SK-N-SH (cell line): ENCODE data around the gene CBFA2T3. TPM values are rescaled to one million over a fixed set of nuclear protein-coding genes. Genes with fewer than 3 reads are reported as not detected.

Experiments used
- CTCF ChIA-PET: fragments of 300-600, 350-600 bp; formaldehyde crosslinking; extraction: SDS; loops from one replicate; lab custom pipeline; 2021; lab: Yijun Ruan, JAX
- POLR2A ChIA-PET: fragments of 350-600 bp; sonication (Branson Sonifier 250); formaldehyde crosslinking; extraction: SDS; loops from one replicate; lab custom pipeline; 2020; ENCODE audit warnings: antibody characterized with exemption, inconsistent platforms; lab: Yijun Ruan, JAX
- DNase-seq: peaks from one replicate; pipeline ENCODE4 v3.0.0; 2012
- H2AFZ ChIP-seq: fragments of 200-600 bp; sonication (generic); 2 replicates; pipeline ENCODE4 v1.8.1; 2016; ENCODE audit warnings: antibody characterized with exemption, mild to moderate bottlenecking, low read depth
- H3F3A ChIP-seq: fragments of 200-600 bp; sonication (generic); replicated peaks from 2 replicates; pipeline ENCODE3; 2016; ENCODE audit warnings: antibody characterized with exemption, mild to moderate bottlenecking; ENCODE audit not compliant: insufficient read depth
- H3K27ac ChIP-seq, 2 experiments: fragments of 200-500 bp in 1 of 2; fragments of 200-600 bp in 1 of 2; sonication (Bioruptor generic) in 1 of 2; sonication (generic), shearing (Covaris generic) in 1 of 2; 2 replicates each; pipeline versions ENCODE4 v1.5.1 to v1.6.1; 2014 to 2016; ENCODE audit warnings: low read depth in 2 of 2, inconsistent platforms in 1 of 2, low read length in 1 of 2, mild to moderate bottlenecking in 1 of 2, mixed read lengths in 1 of 2
- H3K27me3 ChIP-seq: fragments of 200-600 bp; sonication (generic), shearing (Covaris generic); 2 replicates; pipeline ENCODE4 v1.6.1; 2016; ENCODE audit warnings: mixed run types; ENCODE audit not compliant: insufficient read depth
- H3K36me3 ChIP-seq, 2 experiments: fragments of 200-500 bp in 1 of 2; fragments of 200-600 bp in 1 of 2; sonication (Bioruptor generic) in 1 of 2; sonication (generic) in 1 of 2; replicated peaks in 1 of 2; 2 replicates each; pipeline versions ENCODE3 to v1.5.1; 2014 to 2016; ENCODE audit warnings: low read length in 1 of 2, mild to moderate bottlenecking in 1 of 2; ENCODE audit not compliant: insufficient read depth in 2 of 2, control insufficient read depth in 1 of 2
- H3K4me1 ChIP-seq, 2 experiments: fragments of 200-500 bp in 1 of 2; fragments of 200-600 bp in 1 of 2; sonication (Bioruptor generic) in 1 of 2; sonication (generic), shearing (Covaris generic) in 1 of 2; 2 replicates each; pipeline versions ENCODE4 v1.5.1 to v1.6.1; 2014 to 2016; ENCODE audit warnings: low read depth in 1 of 2, low read length in 1 of 2, mixed run types in 1 of 2; ENCODE audit not compliant: insufficient read depth in 2 of 2, control insufficient read depth in 1 of 2
- H3K4me2 ChIP-seq: fragments of 200-600 bp; sonication (generic), shearing (Covaris generic); 2 replicates; pipeline ENCODE4 v1.6.1; 2017; ENCODE audit warnings: mixed run types
- H3K4me3 ChIP-seq, 2 experiments: fragments of 200-500 bp in 1 of 2; fragments of 200-600 bp in 1 of 2; sonication (Bioruptor generic) in 1 of 2; sonication (generic), shearing (Covaris generic) in 1 of 2; 2 replicates each; pipeline versions ENCODE4 v1.5.1 to v1.8.1; 2014 to 2016; ENCODE audit warnings: low read depth in 2 of 2, inconsistent platforms in 1 of 2, low read length in 1 of 2, mild to moderate bottlenecking in 1 of 2, mixed read lengths in 1 of 2, moderate library complexity in 1 of 2
- H3K79me2 ChIP-seq: fragments of 200-600 bp; sonication (generic); 2 replicates; pipeline ENCODE4 v1.8.1; 2017; ENCODE audit warnings: mild to moderate bottlenecking; ENCODE audit not compliant: insufficient read depth
- H3K9ac ChIP-seq: fragments of 200-600 bp; sonication (generic); 2 replicates; pipeline ENCODE4 v1.6.1; 2017; ENCODE audit warnings: mixed run types
- H3K9me2 ChIP-seq: fragments of 200-600 bp; sonication (generic); 2 replicates; pipeline ENCODE4 v1.6.1; 2017; ENCODE audit warnings: mixed run types
- H3K9me3 ChIP-seq: fragments of 200-600 bp; sonication (generic); 2 replicates; pipeline ENCODE4 v1.6.1; 2017; ENCODE audit warnings: mixed run types, mild to moderate bottlenecking, moderate library complexity
- H4K20me1 ChIP-seq: fragments of 200-600 bp; sonication (generic); 2 replicates; pipeline ENCODE4 v1.6.1; 2017; ENCODE audit warnings: mild to moderate bottlenecking, mixed run types; ENCODE audit not compliant: insufficient read depth
- ELF1 ChIP-seq: IDR thresholded peaks from 2 replicates; pipeline ENCODE4 v1.4.0; 2012
- EP300 ChIP-seq, 2 experiments: IDR thresholded peaks; 2 replicates each; pipeline versions ENCODE4 v1.4.0 to v1.6.1; 2012; ENCODE audit warnings: borderline replicate concordance in 1 of 2, low read depth in 1 of 2, low read length in 1 of 2
- FOSL2 ChIP-seq: IDR thresholded peaks from 2 replicates; pipeline ENCODE4 v1.4.0; 2012; ENCODE audit warnings: low read depth, mild to moderate bottlenecking, moderate library complexity, borderline replicate concordance
- FOXJ3 ChIP-seq: sonication (generic); formaldehyde crosslinking; IDR thresholded peaks from 2 replicates; pipeline ENCODE4 v1.5.1; 2020; ENCODE audit warnings: mild to moderate bottlenecking, missing genetic modification reagents
- FOXM1 ChIP-seq: IDR thresholded peaks from 2 replicates; pipeline ENCODE4 v1.4.0; 2012; ENCODE audit warnings: low read depth, mild to moderate bottlenecking
- GABPA ChIP-seq: IDR thresholded peaks from 2 replicates; pipeline ENCODE4 v1.4.0; 2012; ENCODE audit warnings: low read depth, mild to moderate bottlenecking
- MEF2A ChIP-seq: IDR thresholded peaks from 2 replicates; pipeline ENCODE4 v1.4.0; 2012; ENCODE audit warnings: low read depth, borderline replicate concordance
- NRF1 ChIP-seq: IDR thresholded peaks from 2 replicates; pipeline ENCODE4 v1.6.1; 2012; ENCODE audit warnings: low read depth, mild to moderate bottlenecking, low read length
- POLR2AphosphoS5 ChIP-seq: IDR thresholded peaks from 2 replicates; pipeline ENCODE4 v1.6.1; 2012; ENCODE audit warnings: low read depth, low read length
- TAF1 ChIP-seq: IDR thresholded peaks from 2 replicates; pipeline ENCODE4 v1.6.1; 2012; ENCODE audit warnings: low read depth, mild to moderate bottlenecking, low read length, moderate library complexity, borderline replicate concordance
- TEAD4 ChIP-seq: IDR thresholded peaks from 2 replicates; pipeline ENCODE4 v1.4.0; 2012; ENCODE audit warnings: mild to moderate bottlenecking, borderline replicate concordance; ENCODE audit not compliant: insufficient read depth
- USF1 ChIP-seq: IDR thresholded peaks from 2 replicates; pipeline ENCODE4 v1.4.0; 2012; ENCODE audit warnings: low read depth, borderline replicate concordance
- USF2 ChIP-seq: fragments of 150-350 bp; IDR thresholded peaks from 2 replicates; pipeline ENCODE4 v1.6.1; 2017; ENCODE audit warnings: antibody characterized with exemption, low read length, low read depth, borderline replicate concordance
- ZBTB33 ChIP-seq: IDR thresholded peaks from 2 replicates; pipeline ENCODE4 v1.4.0; 2012; ENCODE audit warnings: low read depth, borderline replicate concordance
- WGBS: methylation state at CpG from one replicate; pipeline ENCODE4 v1.1.6; 2017; ENCODE audit warnings: low lambda C conversion rate; 5-methylcytosine and 5-hydroxymethylcytosine counted together
- polyA plus RNA-seq, 3 experiments: library from polyadenylated mRNA; depleted of rRNA; stranded (reverse); fragments of >200 nt; gene quantifications; 2 replicates each; pipeline ENCODE4 v1.2.3, GENCODE V29; 2012
- TF ChIP-seq, protein P1 (sequence below): fragments of 200-600 bp; sonication (generic); IDR thresholded peaks from 2 replicates; pipeline ENCODE4 v1.6.1; 2017; ENCODE audit warnings: antibody characterized with exemption, mild to moderate bottlenecking, moderate library complexity

Gene CBFA2T3
- polyA plus RNA-seq, 1 of the 3 experiments (the other 2 are of a cell fraction), result not detected

DNA sequence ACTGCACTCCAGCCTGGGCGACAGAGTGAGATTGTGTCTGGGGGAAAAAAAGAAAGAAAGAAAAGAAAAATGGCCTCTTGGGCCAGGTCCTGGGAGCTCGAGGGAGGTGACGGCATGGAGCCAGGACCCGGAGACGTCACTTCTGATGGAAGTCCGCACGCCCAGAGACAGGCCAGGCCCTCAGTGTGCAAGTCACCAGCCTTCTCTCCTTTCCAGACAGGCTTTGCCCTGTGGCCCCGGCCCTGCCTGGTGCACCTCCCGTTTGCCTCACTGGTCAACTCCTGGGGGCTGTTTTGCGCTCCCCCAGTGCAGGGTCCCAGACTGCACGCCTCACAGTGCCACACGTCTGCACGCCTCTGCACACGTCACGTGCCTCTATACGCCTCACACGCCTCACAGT lies 44.1 kb downstream of the CBFA2T3 start:
- no peak for TF ChIP-seq ELF1
- no peak for TF ChIP-seq POLR2AphosphoS5
- TF ChIP-seq ZBTB33, result no peak
- TF ChIP-seq FOXM1, result no peak
- TF ChIP-seq MEF2A, result no peak
- Histone ChIP-seq H4K20me1 (0 out of 2 replicates have a peak, but pooled peaks cover 4% of the 10 kb centered on the region), H3K9me2 (no peaks in the 10 kb centered on the region), H3K79me2 (no peaks in the 10 kb centered on the region), H2AFZ (no peak overlapping the region), H3F3A (no peaks in the 10 kb centered on the region), H3K4me1 (peaks cover 0 to 2% of the 10 kb centered on the region in 2 experiments; a peak in 1 of 4 replicates), H3K27me3 (peaks cover 83% of the 10 kb centered on the region), H3K9me3 (no peaks in the 10 kb centered on the region), H3K27ac (no peak overlapping the region), H3K4me3 (no peak overlapping the region), H3K4me2 (no peak overlapping the region), H3K9ac (no peak overlapping the region), H3K36me3 (no peaks in the 10 kb centered on the region)
- ChIA-PET POLR2A (no interaction called here), CTCF (interaction anchor here (0.6 to 1.5 kb wide), 3 partner anchors 8 to 234 kb away, joined by 3 to 5 read pairs (median 4); no protein-coding TSS in a partner anchor)
- 16% methylated on average over 8 of the region's 17 CpGs for WGBS
- DNase-seq, result no peak

- Histone ChIP-seq H3K27me3 (peaks cover 83% of the 10 kb centered on the region), H4K20me1 (0 out of 2 replicates have a peak, but pooled peaks cover under 1% of the 10 kb centered on the region), H3K4me1 (no peaks in the 10 kb centered on the region; a peak in 1 of 4 replicates), H3K79me2 (no peaks in the 10 kb centered on the region), H3K4me2 (no peak overlapping the region), H3K27ac (no peak overlapping the region), H3K9ac (no peak overlapping the region), H3K9me3 (no peaks in the 10 kb centered on the region), H3K9me2 (no peaks in the 10 kb centered on the region), H3K4me3 (no peak overlapping the region)
- DNase-seq, result no peak
- WGBS, result 18% methylated on average over 12 of the region's 21 CpGs
- POLR2A ChIA-PET, result interaction anchor here (0.6 kb wide), 1 partner anchor 121 kb away, joined by 3 read pairs; no protein-coding TSS in a partner anchor
- CTCF ChIA-PET, result interaction anchor here (0.6 to 1.5 kb wide), 2 partner anchors 9 to 235 kb away, joined by 3 to 5 read pairs; no protein-coding TSS in a partner anchor
- no peak for TF ChIP-seq USF1
- TF ChIP-seq, all 33 proteins: peak for 0
- H3F3A ChIP-seq, result no peaks in the 10 kb centered on the region
- no peaks in the 10 kb centered on the region for H3K36me3 ChIP-seq
- H2AFZ ChIP-seq, result no peak overlapping the region
Observed at GRCh38 chr16:88931936-88932335, 45.1 kb downstream of the CBFA2T3 start.

DNA sequence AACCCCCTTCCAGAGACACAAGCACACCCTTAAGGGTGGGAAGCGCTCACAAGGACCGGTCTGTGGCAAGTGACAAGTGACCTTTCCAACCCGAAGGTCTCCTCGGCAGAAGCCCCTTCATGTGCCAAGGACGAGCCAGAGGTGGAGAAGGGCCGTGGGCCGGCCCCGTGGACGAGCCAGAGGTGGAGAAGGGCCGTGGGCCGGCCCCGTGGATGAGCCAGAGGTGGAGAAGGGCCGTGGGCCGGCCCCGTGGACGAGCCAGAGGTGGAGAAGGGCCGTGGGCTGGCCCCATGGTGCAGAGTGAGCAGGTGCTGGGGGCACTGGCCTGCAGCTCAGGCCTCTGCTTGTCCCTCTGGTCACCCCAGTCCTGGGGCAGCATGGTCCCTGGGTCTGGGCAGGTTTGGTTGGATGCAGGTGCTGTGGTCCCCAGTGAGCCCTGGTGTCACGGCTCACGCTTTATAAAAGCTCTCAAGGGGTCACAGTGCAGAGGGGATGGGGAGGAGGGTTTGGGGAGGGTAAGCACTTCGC lies 45.6 kb downstream of the CBFA2T3 start:
- no peaks in the 10 kb centered on the region for H3K9me3 ChIP-seq
- no peak overlapping the region for H3K9ac ChIP-seq
- ChIA-PET POLR2A (no interaction called here), CTCF (no interaction called here)
- WGBS, result 13% methylated on average over 12 of the region's 20 CpGs
- no peak overlapping the region for H3K4me3 ChIP-seq
- H3K4me2 ChIP-seq, result no peak overlapping the region
- H3K27ac ChIP-seq, result no peak overlapping the region
- H3F3A ChIP-seq, result no peaks in the 10 kb centered on the region
- no peaks in the 10 kb centered on the region; a peak in 1 of 4 replicates for H3K4me1 ChIP-seq
- no peaks in the 10 kb centered on the region for H3K79me2 ChIP-seq
- H4K20me1 ChIP-seq, result no peaks in the 10 kb centered on the region
- no peak for TF ChIP-seq USF2
- no peak for TF ChIP-seq GABPA
- no peak for TF ChIP-seq FOSL2
- TF ChIP-seq NRF1, result no peak
- no peak for TF ChIP-seq MEF2A
- TF ChIP-seq TEAD4, result no peak
- TF ChIP-seq TAF1, result no peak
- TF ChIP-seq FOXJ3 (CRISPR knock-in tag), result no peak
- no peak for TF ChIP-seq EP300 (IDR thresholded peaks at IDR 0.05; ENCODE audit: borderline replicate concordance in 1 of 2, low read depth in 1 of 2, low read length in 1 of 2)
- TF ChIP-seq, protein P1, sequence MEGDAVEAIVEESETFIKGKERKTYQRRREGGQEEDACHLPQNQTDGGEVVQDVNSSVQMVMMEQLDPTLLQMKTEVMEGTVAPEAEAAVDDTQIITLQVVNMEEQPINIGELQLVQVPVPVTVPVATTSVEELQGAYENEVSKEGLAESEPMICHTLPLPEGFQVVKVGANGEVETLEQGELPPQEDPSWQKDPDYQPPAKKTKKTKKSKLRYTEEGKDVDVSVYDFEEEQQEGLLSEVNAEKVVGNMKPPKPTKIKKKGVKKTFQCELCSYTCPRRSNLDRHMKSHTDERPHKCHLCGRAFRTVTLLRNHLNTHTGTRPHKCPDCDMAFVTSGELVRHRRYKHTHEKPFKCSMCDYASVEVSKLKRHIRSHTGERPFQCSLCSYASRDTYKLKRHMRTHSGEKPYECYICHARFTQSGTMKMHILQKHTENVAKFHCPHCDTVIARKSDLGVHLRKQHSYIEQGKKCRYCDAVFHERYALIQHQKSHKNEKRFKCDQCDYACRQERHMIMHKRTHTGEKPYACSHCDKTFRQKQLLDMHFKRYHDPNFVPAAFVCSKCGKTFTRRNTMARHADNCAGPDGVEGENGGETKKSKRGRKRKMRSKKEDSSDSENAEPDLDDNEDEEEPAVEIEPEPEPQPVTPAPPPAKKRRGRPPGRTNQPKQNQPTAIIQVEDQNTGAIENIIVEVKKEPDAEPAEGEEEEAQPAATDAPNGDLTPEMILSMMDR, result no peak
- H2AFZ ChIP-seq, result no peak overlapping the region
- peaks cover 83% of the 10 kb centered on the region for H3K27me3 ChIP-seq
- H3K36me3 ChIP-seq, result no peaks in the 10 kb centered on the region
- no peaks in the 10 kb centered on the region for H3K9me2 ChIP-seq
- no peak for DNase-seq
